ENCODE results near the gene FLNA.
"Not testable (repeated sequence)": the region's sequence is repeated elsewhere in the genome, so short reads cannot be mapped to it uniquely, and the experiment has no call there.

FLNA gene

DNA sequence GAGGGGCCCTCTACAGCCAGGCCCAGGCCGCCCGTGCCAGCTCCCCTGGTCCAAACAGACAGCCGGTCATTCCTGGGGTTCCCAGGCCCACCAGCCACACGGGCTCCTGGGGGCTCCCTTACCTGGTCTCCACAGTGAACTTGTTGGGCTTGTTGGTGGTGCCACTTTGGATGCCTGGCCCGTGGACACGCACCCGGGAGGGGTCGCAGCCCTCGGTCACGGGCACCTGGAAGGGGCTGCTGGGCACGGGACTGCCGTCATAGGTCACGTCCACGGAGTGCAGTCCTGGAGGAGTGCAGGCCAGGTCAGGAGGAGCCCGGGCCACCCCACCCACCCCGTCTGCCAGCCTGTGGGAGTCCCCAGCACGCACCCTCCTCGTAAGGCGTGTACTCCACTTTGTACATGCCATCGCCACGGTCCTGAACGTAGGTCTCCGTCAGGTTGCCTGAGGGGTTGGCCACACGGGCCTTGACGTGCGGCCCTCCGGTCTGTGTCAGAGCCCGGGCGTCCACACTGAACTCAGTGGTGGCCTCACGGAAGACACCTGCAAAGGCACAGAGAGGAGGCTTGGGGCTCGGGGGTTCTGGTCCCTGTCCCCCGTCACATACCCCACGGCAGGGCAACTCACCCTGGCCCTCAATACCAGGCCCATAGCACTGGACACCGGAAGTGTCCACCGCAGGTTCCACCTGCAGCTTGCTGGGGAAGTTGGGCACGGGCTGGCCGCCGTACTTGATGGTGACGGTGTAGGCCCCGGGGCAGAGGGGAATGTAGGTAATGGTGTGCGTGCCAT, 14.9 kb downstream of the FLNA start:
- in situ Hi-C loops (cut with MboI; ENCODE audit: low sequenced_read_pairs) = no loop called here

DNA sequence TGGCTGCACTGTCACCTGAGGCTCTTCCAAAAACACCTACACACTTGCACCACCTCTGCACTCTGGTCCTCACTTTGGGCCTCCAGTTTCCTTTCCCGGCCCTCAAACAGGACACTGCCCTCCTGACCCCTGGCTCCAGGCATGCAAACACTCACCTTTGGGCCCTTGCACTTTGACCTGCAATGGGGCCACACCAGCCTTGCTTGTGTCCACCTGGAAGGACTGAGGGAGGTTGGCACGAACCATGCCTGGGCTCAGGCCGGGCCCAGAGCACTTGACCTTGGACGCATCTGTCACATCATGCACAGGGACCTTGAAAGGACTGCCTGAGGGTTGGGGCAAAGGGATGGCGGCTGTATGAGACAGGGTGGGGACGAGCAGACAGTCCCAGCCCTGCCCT, 15.6 kb downstream of the FLNA start:
- in situ Hi-C loops (cut with MboI; ENCODE audit: low sequenced_read_pairs) = no loop called here

DNA sequence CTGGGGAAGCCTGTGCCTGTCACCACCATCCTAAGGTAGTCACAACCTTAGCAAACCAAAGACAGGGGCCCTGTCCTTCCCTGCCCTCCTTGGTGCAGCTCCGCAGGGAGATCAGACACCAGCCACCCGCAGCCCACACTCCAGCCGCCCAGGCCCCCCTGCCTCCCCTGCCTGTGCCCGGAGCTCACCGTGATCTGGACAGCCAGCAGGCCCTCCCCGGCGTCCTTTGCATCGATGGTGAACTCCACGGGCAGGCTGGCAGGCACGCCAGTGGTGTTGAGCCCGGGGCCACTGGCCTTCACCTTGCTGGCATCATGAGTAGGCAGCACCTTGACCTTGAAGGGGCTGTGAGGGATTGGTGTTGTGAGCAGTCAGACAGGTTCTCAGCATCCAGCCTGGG, 16.4 kb downstream of the FLNA start:
- in situ Hi-C loops (cut with MboI; ENCODE audit: low sequenced_read_pairs) = no loop called here

DNA sequence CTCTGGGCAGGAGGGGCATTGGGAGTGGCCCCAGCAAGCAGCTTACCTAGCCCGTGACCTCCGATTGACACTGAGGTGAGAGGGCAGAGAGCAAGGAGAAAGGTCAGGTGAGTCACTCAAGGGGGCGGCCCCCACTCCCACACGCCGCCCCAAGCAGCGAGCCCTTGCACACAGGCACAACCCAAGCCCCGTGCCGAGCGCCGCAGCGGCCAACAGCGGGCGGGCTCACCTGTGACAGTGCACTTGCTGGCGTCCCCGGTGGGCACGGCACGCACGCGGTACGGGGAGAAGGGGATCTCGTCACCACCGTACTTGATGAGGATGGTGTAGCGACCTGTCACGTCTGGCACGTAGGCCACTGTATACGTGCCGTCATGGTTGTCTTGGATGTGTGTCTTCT, 17.2 kb downstream of the FLNA start:
- in situ Hi-C loops (cut with MboI; ENCODE audit: low sequenced_read_pairs) = no loop called here

DNA sequence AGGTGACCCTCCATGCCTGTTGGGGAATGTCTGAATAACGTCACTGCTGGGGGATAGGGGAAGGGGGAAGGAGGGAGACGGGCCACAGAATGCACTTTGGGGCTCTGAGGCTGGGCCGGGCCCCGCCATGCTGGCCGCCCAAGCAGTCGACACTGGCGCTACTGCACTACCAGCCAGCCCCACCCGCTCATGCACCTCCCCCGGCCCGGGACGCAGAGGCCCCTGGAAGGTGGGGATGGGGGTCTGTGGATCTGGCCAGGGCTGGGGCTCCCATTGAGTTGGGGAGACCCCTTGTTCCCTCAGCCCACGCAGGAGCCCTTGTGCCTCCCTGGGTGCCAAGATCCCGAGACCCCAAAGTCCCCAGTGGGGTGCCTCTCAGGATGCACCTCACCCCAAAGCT, 17.8 kb downstream of the FLNA start:
- in situ Hi-C loops (cut with MboI; ENCODE audit: low sequenced_read_pairs) = no loop called here

DNA sequence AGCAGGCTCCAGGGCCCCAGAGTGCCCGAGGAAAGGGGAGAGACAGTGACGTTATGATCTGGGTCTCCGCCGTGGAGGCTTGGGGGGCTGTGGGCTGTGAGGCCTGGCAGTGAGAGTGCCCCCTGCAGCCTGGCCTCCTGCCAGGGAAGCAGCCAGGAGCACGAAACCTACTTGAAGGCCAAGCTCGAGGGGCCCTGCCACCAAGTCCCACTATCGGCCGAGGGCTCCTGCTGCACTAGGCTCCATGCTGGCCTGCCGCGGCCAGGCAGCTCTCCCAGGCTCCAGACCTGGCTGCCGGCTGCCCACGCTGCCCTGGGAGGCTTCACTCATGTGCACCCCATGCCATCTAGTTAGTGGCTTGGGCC, 18.7 kb downstream of the FLNA start:
- in situ Hi-C loops (cut with MboI; ENCODE audit: low sequenced_read_pairs) = no loop called here

DNA sequence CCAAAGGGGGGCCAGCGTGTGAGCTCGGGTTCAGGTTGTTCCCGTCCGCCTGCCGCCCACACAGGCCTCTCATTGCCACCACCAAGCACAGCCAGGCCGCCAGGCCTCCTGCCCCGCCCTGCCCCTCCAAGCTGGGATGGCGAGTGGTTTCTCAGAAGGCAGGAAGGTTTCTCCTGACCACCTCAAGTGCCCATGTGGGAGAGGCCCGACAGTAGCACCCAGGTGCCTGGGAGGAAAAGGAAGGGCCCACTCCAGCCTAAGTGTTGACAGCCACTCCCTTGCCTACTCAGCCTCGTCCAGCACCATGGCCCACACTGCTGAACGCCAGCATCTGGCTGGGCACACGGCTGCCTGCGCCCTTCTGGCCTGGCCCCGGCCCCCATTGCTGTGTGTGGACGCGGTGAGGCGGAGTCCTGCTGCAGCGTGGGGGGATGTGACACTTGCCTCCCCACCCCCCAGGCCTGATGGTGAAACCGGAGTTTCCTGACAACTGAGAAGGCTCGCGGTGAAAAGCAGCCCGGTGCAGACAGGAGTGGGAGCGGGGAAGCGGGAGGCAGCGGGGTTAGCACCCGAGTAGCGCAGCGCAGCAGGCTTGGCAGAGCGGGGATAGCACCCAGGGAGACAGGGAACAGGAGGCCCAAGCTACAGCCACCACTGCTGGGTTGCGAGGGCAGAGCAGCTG, 19.2 kb downstream of the FLNA start:
- in situ Hi-C loops (cut with MboI; ENCODE audit: low sequenced_read_pairs) = no loop called here

DNA sequence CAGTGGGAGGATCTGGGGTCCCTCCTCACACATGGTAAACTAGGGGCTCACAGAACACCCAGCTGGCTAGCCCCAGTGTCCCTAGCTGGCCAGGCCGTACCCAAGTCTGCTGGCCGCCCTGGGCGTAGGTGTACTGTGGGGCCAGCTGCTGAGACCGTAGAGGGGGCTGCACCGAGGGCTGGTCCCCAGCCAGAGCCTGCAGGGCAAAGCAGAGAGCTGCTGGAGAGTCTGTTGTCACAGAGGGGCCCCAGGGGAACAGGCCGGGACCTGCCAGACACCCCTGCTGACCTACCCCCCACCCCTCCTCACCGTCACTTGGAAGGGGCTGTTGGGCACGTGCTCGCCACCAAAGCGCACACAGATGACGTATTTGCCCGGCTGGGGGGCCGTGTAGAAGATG, 19.9 kb downstream of the FLNA start:
- in situ Hi-C loops (cut with MboI; ENCODE audit: low sequenced_read_pairs) = no loop called here

DNA sequence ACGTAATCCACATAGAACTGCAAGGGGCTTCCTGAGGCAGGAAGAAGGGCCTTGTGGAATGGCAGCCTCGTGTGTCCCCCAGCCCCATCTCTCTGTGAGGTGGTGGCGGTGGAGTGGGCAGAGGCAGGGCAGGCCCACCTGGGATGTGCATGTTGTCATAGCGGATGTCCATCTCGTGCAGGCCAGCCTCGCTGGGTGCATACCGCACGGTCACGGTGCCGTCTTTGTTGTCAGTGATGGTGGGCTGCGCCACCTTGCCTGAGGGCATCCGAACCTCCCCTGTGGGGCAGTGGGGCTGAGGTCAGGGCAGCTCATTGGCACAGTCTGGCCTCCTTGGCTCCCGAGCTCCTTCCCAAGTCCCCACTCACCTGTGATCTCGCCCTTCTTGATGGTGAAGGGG, 20.4 kb downstream of the FLNA start:
- in situ Hi-C loops (cut with MboI; ENCODE audit: low sequenced_read_pairs) = no loop called here

DNA sequence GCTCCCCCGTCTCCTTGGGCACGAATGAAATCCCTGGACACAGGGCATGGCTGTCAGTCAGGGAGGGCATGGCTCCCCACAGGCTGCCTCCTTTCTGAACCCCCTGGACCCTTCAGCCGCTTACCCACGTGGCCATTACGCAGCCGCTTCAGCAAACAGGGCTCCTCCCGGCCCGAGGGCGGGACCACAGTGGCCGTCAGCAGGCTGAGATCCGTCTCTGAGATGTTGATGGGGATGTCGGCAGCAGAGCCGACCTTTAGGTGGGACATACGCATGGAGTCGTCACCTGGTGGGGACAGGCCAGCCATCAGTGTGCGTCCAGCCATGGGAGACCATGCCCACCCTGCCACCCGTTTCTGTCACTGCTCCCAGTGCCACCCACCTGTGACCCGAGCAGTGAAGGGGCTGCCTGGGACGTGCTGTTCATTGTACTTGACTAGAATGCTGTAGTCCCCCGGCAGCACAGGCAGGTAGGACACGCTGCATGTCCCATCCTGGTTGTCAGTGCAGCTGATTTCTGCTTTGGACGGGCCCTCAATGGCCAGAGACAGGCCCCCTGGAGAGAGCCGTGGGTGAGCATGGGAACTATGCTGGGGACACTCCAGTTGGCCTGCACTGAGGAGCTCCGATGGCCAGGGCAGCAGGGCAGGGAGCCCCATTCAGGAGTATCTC, 21.1 kb downstream of the FLNA start:
- in situ Hi-C loops (cut with MboI; ENCODE audit: low sequenced_read_pairs) = no loop called here

DNA sequence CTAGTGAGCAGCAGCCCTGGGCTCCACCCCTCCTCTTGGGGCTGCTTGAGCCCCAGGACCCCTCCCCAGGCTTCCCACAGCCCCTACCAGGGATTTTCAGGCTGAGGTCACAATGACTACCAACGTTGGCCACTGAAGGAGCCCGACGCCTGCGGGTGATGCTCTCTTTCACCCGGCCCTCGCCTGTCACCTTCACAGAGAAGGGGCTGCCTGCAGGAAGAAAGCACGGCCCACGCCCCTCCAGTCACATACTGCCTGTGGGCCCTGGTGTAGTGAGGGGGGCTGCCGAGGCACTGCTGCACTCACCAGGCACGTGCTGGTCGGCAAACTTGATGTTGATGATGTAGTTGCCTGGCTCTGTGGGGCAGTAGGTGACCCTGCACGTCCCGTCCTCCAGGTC, 22.0 kb downstream of the FLNA start:
- in situ Hi-C loops (cut with MboI; ENCODE audit: low sequenced_read_pairs) = no loop called here

DNA sequence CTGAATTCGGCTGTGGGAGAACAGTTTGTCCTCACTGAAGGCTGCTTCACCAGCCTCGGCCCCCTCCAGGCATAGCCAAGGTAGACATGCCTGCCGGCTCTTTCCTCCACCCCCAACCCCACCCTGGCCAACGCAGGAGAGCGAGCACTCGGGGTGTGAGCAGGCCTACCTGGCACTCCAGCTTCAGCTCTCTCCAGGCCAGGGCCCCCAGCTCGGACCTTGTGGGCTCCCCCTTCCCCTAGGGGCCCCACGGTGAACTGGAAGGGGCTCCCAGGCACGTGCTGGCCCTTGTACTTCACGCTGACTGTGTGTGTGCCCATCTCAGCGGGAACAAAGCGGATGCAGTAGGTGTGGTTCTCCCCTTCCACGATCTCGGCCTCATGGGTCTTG, 22.4 kb downstream of the FLNA start:
- in situ Hi-C loops (cut with MboI; ENCODE audit: low sequenced_read_pairs) = no loop called here

DNA sequence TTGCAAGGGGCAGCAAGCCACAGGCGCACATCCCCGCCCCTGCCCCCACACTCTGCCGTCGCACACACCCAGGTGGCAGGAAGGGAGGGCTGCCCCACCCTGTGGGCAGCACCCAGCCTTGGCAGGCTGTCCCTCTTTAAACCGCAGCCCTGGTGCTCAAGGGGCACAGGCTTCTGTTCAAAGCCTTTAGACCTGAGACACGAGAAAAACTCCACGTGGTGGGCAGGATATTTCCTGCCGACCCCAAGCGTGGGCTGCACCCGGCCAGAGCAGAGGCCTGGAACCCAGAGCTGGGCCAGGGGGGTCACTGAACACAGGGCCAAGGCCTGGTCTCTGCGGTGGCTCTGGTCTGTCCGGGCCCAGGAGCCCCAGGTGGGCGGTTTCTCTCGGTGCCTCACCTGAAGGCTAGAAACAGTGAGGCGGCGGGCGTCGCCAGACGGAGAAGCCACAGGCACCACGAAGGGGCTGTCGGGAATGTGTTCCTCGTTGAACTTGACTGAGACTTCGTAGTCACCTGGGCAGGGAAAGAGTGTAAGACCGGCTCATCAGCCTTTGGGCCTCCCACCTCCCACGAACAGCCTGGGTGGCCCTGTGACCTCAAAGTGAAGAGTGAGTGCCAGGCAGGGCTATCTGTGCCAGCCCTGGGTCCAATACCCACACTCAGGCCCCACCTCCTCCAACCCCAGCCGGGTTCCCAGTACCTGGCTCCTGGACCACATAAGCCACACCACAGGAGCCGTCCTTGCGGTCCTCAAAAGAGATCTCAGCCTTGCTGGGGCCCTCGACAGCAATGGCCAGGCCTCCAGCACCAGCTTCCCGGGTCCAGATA, 23.0 kb downstream of the FLNA start:
- in situ Hi-C loops (cut with MboI; ENCODE audit: low sequenced_read_pairs) = no loop called here

DNA sequence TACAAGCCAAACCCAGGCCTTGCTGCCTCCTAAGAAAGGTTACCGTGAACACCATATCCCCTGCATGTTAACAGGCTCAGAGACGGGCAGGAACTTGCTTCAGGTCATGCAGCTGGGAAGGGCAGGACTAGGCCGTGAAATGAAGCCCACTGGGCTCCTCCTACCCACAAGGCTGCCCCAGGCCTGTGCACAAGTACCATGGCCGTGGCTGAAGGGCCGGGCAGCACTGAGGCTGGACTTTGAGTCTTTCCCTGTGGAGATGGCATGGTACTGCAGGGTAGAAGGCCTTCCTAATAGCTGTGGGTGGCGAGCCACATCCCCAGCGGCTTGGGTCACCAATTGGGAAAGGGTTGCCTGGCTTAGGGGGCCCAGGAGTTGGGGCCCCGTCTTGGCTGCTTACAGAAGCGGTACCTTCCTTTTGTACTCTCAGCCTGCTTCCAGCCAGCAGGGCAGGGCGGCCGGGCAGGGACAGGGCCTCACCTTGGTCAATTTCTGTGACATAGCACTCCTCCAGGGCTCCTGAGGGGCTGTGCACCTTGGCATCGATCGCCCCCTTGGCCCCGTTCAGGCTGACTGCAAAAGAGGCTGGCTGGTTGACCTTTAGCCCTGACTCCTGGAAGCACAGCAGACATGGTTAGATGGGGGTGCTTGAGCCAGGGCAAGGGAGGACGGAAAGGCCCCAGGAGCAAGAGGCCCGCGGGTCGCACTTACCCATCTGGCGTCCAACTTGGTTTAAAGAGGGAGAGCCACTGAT, 23.8 kb downstream of the FLNA start:
- in situ Hi-C loops (cut with MboI; ENCODE audit: low sequenced_read_pairs) = no loop called here

DNA sequence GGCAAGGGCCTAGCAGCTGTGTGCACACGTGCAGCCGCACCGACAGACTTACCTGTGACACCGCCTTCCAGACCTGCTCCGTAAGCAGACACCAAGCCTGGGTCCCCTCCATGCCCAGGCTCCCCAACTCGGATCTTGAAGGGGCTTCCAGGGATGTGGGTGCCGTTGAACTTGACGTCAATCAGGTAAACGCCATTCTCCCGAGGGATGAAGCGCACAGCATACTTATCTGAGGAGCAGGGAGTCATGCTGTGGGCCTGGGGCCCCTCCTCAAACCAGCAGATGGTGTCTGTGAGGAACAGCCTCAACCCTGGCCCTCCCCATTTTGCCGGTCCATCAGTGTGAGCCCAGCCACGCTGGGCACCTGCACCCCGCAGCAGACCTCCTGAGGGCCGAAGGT, 24.5 kb downstream of the FLNA start:
- in situ Hi-C loops (cut with MboI; ENCODE audit: low sequenced_read_pairs) = no loop called here

DNA sequence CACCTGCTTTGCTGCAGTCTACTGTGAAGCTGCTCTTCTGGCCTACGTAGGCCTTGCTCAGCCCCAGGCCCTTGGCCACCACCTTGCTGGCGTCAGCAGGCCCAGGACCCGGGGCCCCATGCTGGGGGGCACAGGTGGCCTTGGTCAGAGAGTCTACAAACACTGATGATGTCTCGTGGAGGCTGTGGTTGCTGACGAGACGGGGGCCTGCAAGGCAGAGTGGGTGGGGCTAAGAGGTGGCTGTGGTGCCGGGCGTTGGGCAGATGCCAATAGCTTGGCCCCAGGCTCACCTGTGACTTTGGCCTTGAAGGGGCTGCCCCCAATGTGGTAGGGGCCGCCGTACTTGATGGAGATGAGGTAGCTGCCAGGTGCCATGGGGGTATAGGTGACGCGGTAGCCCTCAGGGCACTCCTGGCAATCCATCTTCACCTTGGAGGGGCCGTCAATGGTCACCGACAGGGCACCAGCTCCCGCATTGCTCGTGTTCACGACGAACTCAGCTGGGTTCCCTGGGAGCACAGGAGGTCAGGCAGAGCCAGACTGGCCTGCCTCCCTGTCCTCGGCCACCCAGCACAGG, 25.0 kb downstream of the FLNA start:
- in situ Hi-C loops (cut with MboI; ENCODE audit: low sequenced_read_pairs) = no loop called here

DNA sequence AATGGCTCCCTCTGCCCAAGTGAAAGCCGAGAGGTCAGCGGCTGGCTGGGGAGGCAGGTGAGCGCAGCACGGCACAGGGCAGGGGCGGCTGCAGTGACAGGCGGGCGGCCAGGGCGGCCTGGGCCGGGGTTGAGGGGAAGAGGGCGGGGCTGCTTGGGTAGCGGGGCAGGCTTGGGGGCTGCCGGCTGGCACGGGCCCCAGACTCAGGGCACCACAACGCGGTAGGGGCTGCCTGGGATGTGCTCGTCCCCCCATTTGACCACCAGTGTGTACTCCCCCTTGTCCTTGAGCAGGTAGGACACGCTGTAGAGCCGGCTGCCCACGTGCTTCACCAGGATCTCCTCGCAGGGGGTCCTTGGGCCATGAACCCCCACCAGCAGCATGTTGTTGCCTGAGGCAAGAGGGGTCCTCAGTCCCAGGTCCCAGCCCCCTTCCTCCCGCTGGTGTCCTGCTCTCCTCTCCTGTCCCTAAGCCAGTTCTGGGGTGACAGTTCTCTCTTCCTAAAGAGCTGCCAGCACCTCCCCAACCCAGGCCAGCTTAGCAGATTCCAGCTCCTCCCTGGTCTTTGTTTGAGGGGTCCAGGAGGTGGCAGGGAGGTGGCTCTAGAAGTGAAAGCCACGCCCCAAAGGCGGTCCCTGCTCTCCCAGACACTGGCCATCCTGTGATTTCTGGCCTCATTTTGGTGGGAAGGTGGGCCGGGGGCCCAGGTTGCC, 25.6 kb downstream of the FLNA start:
- in situ Hi-C loops (cut with MboI; ENCODE audit: low sequenced_read_pairs) = no loop called here

DNA sequence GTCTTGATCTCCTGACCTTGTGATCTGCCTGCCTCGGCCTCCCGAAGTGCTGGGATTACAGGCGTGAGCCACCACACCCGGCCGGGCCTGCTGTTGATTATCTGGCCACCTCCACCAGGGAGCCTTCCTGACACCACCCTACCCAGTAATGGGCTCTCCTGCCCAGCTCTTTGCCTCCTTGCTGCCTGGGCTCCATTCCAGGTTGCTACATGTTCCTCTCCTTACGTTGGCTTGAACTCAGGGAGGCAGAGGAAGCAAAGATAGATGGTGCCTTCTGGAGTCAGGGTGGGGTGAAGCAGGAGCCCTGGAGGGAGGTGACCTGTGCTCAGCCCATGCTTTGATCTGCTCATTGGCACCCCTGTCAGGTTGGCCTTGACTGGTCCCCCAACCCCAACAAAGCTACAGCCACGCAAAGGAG, 26.3 kb downstream of the FLNA start:
- in situ Hi-C loops (cut with MboI; ENCODE audit: low sequenced_read_pairs) = no loop called here

DNA sequence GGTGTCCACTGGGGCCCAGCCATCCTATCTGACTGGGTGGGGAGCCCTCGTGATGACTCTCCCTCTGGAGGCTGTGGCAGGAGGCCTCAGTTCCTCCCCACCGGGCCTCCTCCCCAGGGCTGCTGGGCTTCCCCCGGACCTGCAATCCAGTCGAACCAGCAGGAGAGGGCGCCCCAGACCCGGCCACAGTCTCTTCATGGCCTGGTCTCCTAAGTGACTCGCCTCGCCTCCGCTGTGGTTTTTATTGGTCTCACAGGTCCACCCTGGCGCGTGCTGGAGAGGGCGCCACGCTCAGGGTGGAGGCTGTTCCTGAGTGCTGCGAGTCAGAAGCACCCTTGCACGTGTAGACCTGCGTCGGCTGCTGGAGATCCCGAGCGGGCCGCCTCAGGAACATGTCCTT, 30.8 kb downstream of the FLNA start:
- in situ Hi-C loops (cut with MboI; ENCODE audit: low sequenced_read_pairs) = not testable (repeated sequence)

DNA sequence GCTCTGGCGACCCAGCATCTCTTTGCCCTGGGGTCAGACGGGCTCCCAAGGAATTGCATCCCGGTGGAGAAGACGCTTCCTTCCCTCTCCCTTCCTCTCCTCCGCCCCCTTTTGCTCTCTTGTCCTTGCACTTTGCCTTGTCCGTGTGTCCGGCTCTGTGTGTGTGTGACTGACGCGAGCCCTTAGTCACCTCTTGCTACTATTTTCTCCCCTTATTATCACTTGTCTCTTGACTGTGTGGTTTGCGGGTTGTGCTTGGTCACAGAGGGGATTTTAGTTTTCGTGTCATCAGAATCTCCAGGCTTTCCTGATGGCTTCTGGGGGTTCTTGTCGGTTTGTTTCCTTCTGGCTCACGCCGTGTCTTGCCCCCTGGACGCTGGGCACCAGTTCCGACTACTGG, 31.4 kb downstream of the FLNA start:
- in situ Hi-C loops (cut with MboI; ENCODE audit: low sequenced_read_pairs) = not testable (repeated sequence)
